Measurements from ENCODE around the gene NDUFAF2.
"Not testable (repeated sequence)": the region's sequence is repeated elsewhere in the genome, so short reads cannot be mapped to it uniquely, and the experiment has no call there.

Gene NDUFAF2, protein sequence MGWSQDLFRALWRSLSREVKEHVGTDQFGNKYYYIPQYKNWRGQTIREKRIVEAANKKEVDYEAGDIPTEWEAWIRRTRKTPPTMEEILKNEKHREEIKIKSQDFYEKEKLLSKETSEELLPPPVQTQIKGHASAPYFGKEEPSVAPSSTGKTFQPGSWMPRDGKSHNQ

DNA sequence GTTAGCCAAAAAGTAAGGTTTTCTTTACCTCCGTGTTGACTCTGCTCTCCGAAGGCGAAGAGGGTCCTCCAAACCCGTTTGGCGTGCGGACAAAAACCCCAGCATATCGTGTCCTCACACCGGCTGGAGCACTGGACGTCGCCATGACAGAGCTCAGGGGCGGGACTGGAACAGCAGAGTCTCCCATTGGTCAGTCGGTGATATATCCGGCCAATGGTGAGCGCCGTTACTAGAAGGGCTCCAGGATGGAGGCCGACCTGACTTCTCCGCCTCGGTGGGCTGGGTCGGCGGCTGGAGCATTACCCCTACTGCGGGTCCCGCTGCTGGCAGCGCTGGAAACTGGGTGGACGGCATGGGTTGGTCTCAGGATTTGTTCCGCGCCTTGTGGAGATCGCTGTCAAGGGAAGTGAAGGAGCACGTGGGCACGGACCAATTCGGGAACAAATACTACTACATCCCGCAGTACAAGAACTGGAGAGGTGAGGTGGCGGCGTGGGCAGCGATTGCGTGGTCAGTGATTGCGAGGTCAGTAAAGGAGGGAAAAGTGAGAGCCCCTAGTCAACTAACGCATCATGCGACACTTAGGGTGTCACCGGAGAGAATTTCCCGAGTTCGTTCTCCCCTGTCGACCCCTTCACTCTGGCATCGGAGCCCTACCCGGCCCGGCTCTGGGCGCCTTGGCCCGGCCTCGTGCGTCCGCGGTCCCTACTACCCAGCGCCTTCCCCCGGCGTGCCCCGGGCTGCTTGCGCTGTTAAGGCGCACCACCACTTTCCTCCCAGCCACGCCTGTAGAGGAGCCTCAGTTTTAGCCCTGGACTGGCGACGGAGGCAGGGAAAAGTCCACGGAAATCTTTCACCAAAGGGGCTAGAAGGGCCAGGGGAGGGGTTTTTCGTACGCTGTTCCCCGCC is at the start of gene NDUFAF2, which contains the start of gene ERCC8:
Gene NDUFAF2, plus strand, starts transcription at position 302 of the 909 bp plus-strand sequence. Its CDS starts 51 bp downstream, at position 353.
Gene ERCC8, minus strand, starts transcription at position 167 of the 909 bp plus-strand sequence. Its CDS starts 62 bp downstream, at position 105.
- peak; percentile 92 for DNase-seq

- DNase-seq: no peak
Observed at GRCh38 chr5:60896991-60897390, 48.0 kb upstream of the NDUFAF2 start.

DNA sequence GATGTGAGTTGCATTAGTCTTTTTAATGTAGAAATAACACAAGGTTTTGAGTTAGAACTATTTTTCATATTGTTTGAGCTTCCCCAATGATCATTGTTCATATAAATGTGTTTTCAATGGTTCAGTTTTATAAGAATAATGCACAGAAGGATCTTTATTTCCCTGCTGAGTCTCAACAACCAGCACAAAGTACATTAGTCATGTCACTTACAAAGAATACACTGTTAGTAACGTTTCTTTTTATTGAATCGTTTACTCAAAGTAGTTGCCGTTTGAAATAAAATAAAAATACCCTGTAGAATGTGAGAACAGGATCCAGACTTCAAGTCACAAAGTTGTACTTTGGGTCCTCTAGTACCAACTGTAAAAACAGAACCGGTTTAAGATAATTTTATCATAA is 41.6 kb upstream of the NDUFAF2 start:
- no peak for DNase-seq

- peak; percentile 29 for DNase-seq
Observed at GRCh38 chr5:60916646-60917045, 28.4 kb upstream of the NDUFAF2 start.

DNA sequence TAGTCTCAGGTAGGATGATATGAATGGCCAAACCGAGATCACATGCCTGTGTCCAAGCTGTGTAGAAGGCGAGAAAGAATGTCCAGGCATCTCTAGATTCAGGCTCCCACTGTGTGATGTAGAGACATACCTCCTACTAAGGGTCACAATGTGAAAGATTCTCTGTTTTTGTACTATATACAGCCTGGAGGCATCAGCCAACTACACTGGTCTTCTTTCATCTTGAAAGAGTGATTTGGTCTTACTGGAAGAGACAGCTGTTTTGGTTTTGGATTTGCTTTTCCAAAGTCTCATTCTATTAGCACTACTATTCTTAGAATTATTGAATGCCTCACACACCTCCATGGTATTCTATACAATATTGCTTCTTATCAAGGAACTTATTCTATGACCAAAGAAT is 26.5 kb upstream of the NDUFAF2 start:
- no peak for DNase-seq

DNA sequence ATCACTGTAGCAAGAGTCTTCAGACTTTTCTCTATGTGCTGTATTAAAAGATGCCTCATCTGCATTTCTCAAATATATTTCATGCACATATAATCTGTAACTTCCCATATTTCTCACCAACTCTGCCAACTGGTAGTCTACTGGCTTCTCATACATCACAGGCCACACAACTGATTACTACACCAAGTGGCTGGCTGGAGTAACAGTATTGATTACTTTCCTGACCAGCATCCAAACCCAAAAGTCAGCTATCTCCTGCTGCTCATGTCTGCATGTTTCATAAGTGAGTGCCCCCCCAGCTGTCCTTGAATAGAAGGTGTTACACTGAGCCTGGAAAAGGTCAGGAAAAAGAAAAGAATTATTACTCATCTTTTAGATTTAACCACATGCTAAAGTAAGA is 17.6 kb upstream of the NDUFAF2 start:
- DNase-seq: no peak

DNA sequence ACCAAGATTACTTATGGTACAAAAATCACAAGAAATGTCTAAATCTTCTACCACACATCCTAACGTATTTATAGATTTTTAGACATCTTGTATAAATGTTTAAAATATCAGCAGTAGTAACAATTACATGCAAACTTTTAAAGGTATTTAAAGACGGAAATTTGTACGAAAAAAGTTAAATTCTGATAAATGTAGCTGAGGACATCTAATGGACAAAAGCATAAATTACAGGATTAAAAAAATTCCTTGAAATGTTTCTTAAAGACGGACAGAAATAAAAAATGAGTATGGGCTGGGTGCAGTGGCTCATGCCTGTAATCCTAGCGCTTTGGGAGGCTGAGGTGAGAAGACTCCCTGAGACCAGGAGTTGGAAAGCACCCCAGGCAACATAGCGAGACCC is 16.0 kb upstream of the NDUFAF2 start:
- no peak for DNase-seq

DNA sequence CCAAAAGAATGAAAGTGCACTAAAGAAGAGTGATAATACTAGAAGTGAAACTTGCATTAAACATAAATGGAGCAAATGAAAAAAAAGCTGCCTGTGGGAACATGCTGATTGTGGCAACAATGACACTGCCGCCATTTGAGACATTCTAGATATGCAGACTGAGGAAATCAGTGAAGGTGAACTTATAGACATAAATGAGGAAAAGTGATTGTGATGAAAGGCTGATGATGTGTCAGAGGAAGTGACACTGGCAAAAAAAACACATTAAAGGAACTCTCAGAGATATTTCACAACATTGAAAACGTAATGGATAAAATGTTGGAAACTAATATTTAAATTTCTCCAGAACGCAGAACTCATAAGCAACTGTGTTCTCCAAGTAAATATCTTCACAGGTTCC is 1.4 kb upstream of the NDUFAF2 start:
- DNase-seq: no peak

DNA sequence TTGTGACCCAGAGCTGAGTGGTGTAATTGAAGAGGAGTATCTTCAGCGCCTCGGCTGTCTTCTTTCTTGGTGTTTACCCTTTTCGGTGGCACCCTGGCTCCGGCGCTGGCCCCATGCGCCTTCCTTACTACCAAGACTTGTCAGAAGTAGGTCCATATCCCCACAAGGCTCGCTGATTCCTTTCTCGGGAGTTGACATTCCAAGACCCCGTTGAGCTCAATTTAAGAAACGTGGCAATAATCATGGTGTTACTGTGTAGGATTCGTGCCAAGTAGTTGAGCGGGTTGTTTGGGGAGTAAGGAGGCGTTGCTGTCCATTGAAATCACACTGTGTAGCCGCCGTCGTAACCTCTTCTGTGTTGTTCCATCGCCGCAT is 795 bp downstream of the NDUFAF2 start:
- peak; percentile 65 for DNase-seq

- no peak for DNase-seq
Observed at GRCh38 chr5:60948738-60949137, 3.7 kb downstream of the NDUFAF2 start.

GRCh38 chr5:60955239-60955638 is 10.2 kb downstream of the NDUFAF2 start:
- no peak for DNase-seq

DNA sequence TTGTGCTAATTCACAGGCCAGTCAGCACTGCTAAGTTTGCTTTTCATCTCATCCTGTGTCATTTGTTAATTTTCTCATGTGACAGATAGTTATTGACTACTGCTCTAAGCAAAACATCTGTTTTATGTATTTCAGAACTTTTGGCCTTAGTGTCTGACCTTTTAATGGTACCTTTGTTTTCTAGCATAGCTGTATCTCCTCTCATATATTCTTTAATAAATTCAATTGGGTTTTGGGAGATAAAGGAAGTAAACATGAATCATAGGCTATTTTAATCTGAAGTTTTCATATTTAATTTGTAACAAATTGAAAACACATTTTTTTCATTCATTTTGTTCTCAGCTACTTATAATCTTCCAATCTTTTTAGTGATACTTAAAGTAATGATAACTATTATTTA is 13.1 kb downstream of the NDUFAF2 start:
- DNase-seq: no peak

DNA sequence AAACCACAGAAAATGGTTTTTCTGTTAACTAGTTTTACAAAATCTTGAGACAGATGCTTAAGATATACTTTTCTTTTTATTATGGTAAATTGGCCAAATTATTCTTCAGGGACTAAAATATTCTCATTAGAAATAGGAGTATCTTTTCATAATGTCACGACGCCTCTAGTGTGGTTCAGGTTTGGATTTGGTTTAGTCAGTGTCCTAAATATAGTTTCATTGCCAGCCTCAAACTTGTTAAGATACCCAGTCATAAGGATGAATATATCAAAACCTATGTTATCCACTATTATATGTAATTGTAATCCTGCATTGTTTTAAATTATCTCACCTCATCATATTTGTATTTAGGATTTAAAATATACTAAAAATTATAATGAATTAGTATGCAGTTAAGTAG is 13.7 kb downstream of the NDUFAF2 start:
- no peak for DNase-seq

- DNase-seq: peak; percentile 42
Observed at GRCh38 chr5:60959156-60959555, 14.2 kb downstream of the NDUFAF2 start.

DNA sequence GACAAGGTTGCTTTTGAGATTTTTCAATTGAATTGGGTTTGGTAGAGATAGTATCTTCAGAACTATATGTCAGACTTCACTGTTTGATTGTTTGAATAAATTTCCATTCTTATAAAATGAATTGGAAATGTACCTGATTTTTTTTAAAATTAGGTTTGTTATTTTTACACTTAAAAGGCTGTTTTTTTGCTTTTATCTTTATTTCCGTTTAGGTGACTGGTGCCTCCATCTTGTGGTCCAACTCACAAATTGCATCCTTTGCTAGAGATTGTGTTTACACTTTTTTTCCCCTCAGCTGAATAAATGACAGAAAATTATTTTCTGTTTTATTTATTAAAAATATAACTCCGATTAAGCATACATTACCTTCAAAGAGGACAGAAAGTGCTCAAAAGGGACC is 15.6 kb downstream of the NDUFAF2 start:
- peak; percentile 21 for DNase-seq

GRCh38 chr5:60961685-60962084 is 16.7 kb downstream of the NDUFAF2 start:
- DNase-seq: peak; percentile 77

DNA sequence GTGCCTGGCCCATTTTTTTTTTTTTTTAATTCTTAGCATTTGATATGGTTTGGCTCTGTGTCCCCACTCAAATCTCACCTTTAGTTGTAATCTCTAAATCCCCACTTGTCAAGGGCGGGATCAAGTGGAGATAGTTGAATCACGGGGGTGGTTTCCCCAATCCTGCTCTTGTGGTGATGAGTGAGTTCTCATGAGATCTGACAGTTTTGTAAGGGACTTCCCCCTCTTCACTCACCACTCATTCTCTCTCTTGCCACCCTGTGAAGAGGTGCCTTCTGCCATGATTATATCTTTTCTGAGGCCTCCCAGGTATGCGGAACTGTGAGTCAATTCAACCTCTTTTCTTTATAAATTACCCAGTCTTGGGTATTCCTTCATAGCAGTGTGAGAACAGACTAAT is 27.2 kb downstream of the NDUFAF2 start:
- DNase-seq: no peak

DNA sequence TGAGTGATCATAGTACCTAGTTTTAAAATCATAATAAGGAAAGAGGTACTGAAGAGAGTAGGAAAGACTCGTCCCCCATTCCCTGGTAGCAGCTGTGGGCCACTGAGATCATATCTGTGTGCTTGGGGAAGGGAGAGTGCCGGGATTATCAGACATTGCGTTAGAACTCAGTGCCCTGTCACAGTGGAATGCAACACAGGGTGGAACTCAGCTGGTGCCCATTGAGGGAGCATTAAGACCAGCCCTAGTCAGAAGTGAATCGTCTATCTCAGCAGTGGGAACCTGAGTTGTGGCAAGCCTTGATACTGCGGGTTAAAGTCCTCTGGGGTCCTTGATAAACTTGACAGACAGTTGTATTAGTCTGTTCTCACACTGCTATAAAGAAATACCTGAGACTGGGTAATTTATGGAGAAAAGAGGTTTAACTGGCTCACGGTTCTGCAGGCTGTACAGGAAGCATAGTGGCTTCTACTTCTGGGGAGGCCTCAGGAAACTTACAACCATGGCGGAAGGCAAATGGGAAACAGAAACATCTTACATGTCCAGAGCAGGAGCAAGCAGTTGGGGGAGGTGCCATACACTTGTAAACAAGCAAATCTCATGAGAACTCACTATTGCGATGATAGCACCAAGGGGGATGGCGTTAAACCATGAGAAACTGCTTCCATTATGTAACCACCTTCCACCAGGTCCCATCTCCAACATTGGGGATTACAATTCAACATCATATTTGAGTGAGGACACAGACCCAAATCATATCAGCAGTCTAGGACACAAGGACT is 33.1 kb downstream of the NDUFAF2 start:
- no peak for DNase-seq

- no peak for DNase-seq
Observed at GRCh38 chr5:60978968-60979367, 34.0 kb downstream of the NDUFAF2 start.

DNA sequence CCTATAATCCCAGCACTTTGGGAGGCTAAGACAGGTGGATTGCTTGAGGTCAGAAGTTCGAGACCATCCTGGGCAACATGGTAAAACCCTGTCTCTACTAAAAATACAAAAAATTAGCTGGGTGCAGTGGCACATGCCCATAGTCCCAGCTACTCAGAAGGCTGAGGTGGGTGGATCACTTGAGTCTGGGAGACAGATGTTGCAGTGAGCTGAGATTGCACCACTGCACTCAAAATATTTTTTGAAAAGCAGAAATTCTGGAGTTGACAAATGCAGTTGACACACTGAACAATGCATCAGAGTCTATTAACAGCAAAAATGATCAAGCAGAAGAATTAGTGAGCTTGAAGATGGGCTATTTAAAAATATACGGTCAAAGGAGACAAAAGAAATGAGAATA is 35.5 kb downstream of the NDUFAF2 start:
- DNase-seq: no peak

GRCh38 chr5:60982127-60982526 is 37.1 kb downstream of the NDUFAF2 start:
- DNase-seq: not testable (repeated sequence)

- DNase-seq: no peak
Observed at GRCh38 chr5:60989790-60990189, 44.8 kb downstream of the NDUFAF2 start.

- DNase-seq: no peak
Observed at GRCh38 chr5:60992871-60993270, 47.9 kb downstream of the NDUFAF2 start.

DNA sequence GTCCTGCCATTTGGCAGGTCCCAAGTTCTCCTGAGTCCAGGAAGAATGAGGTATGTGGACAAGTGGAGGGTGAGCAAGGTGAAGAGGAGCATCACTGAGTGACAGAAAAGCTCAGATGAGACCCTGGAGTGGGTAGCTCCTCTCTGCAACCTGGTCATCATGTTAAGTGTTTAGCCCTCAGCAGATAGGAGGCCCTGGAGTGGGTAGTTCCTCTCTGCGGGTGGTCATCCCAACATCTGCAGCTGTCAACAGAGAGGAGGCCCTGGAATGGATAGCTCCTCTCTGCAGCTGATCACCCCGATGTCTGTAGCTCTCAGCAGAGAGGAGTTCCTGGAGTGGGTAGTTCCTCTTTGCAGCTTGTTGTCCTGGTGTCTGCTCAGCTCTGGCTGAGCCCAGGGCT is 48.4 kb downstream of the NDUFAF2 start:
- no peak for DNase-seq
